OCI-LY3 (cell line): ENCODE data around the gene DOP1A.
A peak's percentile ranks its signal among the peaks of the same experiment; 100 is the strongest.

Experiments
- EZH2phosphoT487 ChIP-seq: fragments of 200-600 bp; shearing (Covaris generic); IDR thresholded peaks from 2 replicates; pipeline ENCODE4 v1.6.1; 2018; ENCODE audit warnings: antibody characterized with exemption, mixed run types, low read depth
- TF ChIP-seq, protein P1 (sequence below): fragments of 200-600, 300-600 bp; sonication (generic); IDR thresholded peaks from 2 replicates; pipeline ENCODE4 v1.5.1; 2014; ENCODE audit warnings: antibody characterized with exemption, low read length, low read depth

GRCh38 chr6:83215131-83216047, 147.9 kb downstream of the DOP1A start:
- TF ChIP-seq, protein P1, sequence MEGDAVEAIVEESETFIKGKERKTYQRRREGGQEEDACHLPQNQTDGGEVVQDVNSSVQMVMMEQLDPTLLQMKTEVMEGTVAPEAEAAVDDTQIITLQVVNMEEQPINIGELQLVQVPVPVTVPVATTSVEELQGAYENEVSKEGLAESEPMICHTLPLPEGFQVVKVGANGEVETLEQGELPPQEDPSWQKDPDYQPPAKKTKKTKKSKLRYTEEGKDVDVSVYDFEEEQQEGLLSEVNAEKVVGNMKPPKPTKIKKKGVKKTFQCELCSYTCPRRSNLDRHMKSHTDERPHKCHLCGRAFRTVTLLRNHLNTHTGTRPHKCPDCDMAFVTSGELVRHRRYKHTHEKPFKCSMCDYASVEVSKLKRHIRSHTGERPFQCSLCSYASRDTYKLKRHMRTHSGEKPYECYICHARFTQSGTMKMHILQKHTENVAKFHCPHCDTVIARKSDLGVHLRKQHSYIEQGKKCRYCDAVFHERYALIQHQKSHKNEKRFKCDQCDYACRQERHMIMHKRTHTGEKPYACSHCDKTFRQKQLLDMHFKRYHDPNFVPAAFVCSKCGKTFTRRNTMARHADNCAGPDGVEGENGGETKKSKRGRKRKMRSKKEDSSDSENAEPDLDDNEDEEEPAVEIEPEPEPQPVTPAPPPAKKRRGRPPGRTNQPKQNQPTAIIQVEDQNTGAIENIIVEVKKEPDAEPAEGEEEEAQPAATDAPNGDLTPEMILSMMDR: peak; percentile 97
- TF ChIP-seq EZH2phosphoT487: no peak
